PFSK-1 (cell line): ENCODE data around the gene CPAMD8.

Source experiments
- FOXP2 ChIP-seq: optimal IDR thresholded peaks from 2 replicates; pipeline ENCODE3; 2011; ENCODE audit warnings: borderline replicate concordance, control low read depth, inconsistent platforms; ENCODE audit not compliant: insufficient read depth; ENCODE audit errors: extremely low read length, extremely low read depth
- POLR2AphosphoS5 ChIP-seq: IDR thresholded peaks from 2 replicates; pipeline ENCODE4 v1.6.1; 2012; ENCODE audit warnings: low read depth, mild to moderate bottlenecking, control low read depth, low read length, moderate library complexity
- SIN3A ChIP-seq: IDR thresholded peaks from 2 replicates; pipeline ENCODE4 v1.6.1; 2012; ENCODE audit warnings: mild to moderate bottlenecking, low read length, moderate library complexity, borderline replicate concordance; ENCODE audit not compliant: insufficient read depth
- TAF1 ChIP-seq: IDR thresholded peaks from 2 replicates; pipeline ENCODE4 v1.6.1; 2012; ENCODE audit warnings: low read length, control low read depth, borderline replicate concordance; ENCODE audit not compliant: insufficient read depth
- TF ChIP-seq, protein P1 (sequence below), 2 experiments: IDR thresholded peaks; 2 replicates each; pipeline versions ENCODE4 v1.6.1 to v1.8.0; 2011 to 2012; ENCODE audit warnings: low read depth in 2 of 2, low read length in 2 of 2, control low read depth in 1 of 2, inconsistent platforms in 1 of 2, mild to moderate bottlenecking in 1 of 2, moderate library complexity in 1 of 2; ENCODE audit not compliant: insufficient read depth in 1 of 2

CPAMD8 gene

DNA sequence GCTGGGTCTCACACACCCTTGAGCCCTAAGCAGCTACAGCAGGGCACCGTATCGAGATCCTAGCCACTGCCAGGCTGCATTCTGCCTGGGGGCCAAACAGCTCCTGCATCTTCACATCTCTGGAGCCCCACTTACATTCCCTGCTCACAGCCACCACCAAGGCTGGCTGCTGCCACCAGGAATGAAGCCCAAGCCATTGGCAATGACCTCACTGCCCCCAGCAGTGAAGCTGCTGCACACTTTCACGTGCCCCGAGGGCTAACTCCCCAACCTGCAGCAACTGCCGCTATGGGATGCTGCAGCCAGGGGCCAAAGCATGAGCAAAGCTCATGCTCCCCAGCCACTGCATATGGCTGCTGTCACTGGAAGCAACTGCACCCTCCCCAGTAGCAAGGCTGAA lies 95.9 kb downstream of the CPAMD8 start:
- TF ChIP-seq SIN3A (no peak), FOXP2 (no peak), POLR2AphosphoS5 (no peak), TAF1 (no peak)
- TF ChIP-seq, protein P1, sequence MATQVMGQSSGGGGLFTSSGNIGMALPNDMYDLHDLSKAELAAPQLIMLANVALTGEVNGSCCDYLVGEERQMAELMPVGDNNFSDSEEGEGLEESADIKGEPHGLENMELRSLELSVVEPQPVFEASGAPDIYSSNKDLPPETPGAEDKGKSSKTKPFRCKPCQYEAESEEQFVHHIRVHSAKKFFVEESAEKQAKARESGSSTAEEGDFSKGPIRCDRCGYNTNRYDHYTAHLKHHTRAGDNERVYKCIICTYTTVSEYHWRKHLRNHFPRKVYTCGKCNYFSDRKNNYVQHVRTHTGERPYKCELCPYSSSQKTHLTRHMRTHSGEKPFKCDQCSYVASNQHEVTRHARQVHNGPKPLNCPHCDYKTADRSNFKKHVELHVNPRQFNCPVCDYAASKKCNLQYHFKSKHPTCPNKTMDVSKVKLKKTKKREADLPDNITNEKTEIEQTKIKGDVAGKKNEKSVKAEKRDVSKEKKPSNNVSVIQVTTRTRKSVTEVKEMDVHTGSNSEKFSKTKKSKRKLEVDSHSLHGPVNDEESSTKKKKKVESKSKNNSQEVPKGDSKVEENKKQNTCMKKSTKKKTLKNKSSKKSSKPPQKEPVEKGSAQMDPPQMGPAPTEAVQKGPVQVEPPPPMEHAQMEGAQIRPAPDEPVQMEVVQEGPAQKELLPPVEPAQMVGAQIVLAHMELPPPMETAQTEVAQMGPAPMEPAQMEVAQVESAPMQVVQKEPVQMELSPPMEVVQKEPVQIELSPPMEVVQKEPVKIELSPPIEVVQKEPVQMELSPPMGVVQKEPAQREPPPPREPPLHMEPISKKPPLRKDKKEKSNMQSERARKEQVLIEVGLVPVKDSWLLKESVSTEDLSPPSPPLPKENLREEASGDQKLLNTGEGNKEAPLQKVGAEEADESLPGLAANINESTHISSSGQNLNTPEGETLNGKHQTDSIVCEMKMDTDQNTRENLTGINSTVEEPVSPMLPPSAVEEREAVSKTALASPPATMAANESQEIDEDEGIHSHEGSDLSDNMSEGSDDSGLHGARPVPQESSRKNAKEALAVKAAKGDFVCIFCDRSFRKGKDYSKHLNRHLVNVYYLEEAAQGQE (IDR thresholded peaks at IDR 0.05; ENCODE audit: insufficient read depth in 1 of 2, low read depth in 2 of 2, low read length in 2 of 2) = no peak

DNA sequence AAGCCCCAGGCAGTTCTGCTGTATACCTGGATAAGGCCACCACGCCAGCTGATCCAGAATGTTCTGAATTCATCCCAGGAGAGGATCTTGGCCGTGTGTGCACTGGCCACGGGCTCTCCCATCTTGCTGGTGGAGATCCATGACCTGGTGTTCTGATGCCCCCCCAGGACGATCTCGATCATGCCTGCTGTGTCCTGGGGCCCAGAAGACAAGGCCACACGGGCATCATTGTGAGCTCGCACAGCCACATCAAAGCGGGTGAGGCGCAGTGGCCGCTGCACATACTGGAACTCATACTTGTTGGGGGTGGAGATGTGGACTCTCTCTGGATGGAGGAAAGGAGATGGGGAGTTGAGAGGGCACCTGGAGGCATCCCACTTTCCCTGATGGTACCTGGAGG lies 97.7 kb downstream of the CPAMD8 start:
- no peak for TF ChIP-seq POLR2AphosphoS5
- TF ChIP-seq, protein P1 (IDR thresholded peaks at IDR 0.05; ENCODE audit: insufficient read depth in 1 of 2, low read depth in 2 of 2, low read length in 2 of 2) = no peak
- TF ChIP-seq FOXP2 = no peak
- TF ChIP-seq SIN3A = no peak
- no peak for TF ChIP-seq TAF1

DNA sequence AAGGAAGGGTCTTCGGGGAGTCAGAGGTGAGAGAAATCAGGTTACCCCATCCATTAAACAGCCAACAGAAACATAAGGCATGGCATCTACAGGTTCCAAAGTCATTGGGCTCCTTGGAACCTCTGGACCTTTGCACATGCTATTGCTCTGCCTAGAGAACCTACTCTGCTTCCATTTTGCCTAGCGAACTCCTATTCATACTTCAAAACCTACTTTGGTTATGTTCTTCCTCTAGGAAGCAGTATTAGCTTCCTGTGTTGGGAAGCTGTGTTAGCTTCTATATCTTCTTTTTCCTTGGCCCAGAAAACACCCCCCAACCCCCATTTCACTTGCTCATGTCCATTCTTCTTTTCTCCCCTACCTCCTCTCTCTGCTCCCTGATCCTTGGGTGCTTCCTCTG lies 98.3 kb downstream of the CPAMD8 start:
- TF ChIP-seq SIN3A (no peak), FOXP2 (no peak)

DNA sequence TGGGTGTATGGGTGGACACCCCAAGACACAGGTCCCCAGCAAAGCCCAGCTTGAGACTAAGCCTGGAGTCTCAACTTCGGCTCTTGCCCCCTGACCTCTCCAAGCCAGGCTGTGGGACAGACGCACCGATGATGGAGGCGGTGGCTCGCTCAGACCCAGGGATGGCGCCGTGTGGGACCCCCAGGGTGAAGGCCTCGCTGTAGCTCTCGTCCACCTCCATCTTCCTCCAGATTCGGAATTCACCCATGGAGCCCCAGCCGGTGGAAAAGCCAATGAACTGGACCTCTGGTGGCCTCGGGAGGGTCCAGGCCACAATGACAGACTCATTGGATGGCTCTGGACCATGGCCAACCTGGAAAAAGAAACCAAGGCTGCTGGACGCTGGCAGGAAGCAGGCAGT lies 98.7 kb downstream of the CPAMD8 start:
- TF ChIP-seq, protein P1 (IDR thresholded peaks at IDR 0.05; ENCODE audit: insufficient read depth in 1 of 2, low read depth in 2 of 2, low read length in 2 of 2) = no peak
- TF ChIP-seq SIN3A = no peak

DNA sequence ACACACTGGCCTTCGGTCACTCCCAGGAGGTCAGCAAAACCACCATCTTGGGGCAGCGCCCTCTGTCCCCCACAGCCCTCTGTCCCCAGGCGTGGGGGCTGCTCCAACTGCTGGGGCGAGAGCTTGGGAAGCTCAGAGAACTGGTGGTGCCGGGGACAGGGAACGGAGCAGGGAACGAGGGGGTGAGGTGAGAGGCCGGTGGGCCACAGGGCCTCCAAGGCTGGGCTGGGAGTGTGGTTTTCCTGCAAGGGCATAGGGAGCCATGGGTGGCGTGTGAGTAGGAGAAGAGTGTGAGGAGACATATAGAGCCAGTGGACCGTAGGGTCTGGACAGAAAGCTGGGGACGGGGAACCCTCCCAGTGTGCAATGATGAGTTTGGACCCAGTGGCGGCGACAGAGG lies 103.7 kb downstream of the CPAMD8 start:
- TF ChIP-seq TAF1 (no peak), FOXP2 (no peak), SIN3A (no peak), POLR2AphosphoS5 (no peak)
- TF ChIP-seq, protein P1 (IDR thresholded peaks at IDR 0.05; ENCODE audit: insufficient read depth in 1 of 2, low read depth in 2 of 2, low read length in 2 of 2) = no peak

DNA sequence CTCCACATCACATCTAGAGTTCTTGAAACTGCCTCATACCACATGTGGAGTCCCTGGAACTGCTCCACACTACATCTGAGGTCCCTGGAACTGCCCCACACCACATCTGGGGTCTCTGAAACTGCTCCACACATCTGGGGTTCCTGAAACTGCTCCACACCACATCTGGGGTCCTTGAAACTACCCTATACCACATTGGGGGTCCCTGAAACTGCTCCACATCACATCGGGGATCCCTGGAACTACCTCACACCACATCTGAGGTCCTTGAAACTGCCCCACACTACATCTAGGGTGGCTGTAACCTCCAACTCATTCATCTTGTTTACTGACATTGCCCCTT lies 104.0 kb downstream of the CPAMD8 start:
- TF ChIP-seq SIN3A (no peak), TAF1 (no peak)
